Left lung (tissue), 14 donors: Measurements from ENCODE around the gene SERPIND1. TPM values are rescaled to one million over a fixed set of nuclear protein-coding genes. Genes with fewer than 3 reads are reported as not detected.

ENCODE experiments used
- ATAC-seq: fragments of 200-7000 bp; cut with Tn5 transposase; one replicate; pipeline ENCODE4 v1.9.1; 2020; ENCODE audit warnings: moderate library complexity
- DNase-seq, 4 donors: peaks; one replicate each; pipeline ENCODE4 v3.0.0-alpha.2; 2013 to 2020
- H3K27ac ChIP-seq, 2 donors: fragments of 200-600 bp; sonication (generic) in 1 of 2; one replicate each; pipeline versions ENCODE4 v1.5.0 to v1.8.0; 2020 to 2021
- H3K27me3 ChIP-seq, 2 donors: fragments of 200-600 bp; sonication (generic) in 1 of 2; one replicate each; pipeline versions ENCODE4 v1.5.0 to v1.8.0; 2020 to 2021
- H3K36me3 ChIP-seq, 2 donors: fragments of 200-600 bp; sonication (generic) in 1 of 2; one replicate each; pipeline versions ENCODE4 v1.5.0 to v1.8.0; 2020 to 2021
- H3K4me1 ChIP-seq, 2 donors: fragments of 200-600 bp; one replicate each; pipeline ENCODE4 v1.8.0; 2021
- H3K4me3 ChIP-seq, 2 donors: fragments of 200-600 bp; sonication (generic) in 1 of 2; one replicate each; pipeline versions ENCODE4 v1.5.0 to v1.8.0; 2020 to 2021; ENCODE audit warnings: mild to moderate bottlenecking in 1 of 2
- H3K9me3 ChIP-seq, 2 donors: fragments of 200-600 bp; sonication (generic) in 1 of 2; one replicate each; pipeline versions ENCODE4 v1.5.0 to v1.8.0; 2020 to 2021
- intact Hi-C, 2 donors: fragments of 100-400 bp; cut with DNase I; formaldehyde crosslinking; loops; one replicate each; pipeline versions ENCODE4 v1.11.2 to v1.14.2; 2022
- long read RNA-seq, 12 donors: library from polyadenylated mRNA in 2 of 12; unstranded in 2 of 12; transcript quantifications; one replicate each; pipeline ENCODE4 v2.0.0 and lab custom pipeline, GENCODE V29; 2019 to 2026
- polyA plus RNA-seq, 6 donors: library from polyadenylated mRNA; unstranded; fragments of 120-200 nt; gene quantifications; one replicate each; pipeline ENCODE4 v1.2.1, GENCODE V29; 2013; ENCODE audit not compliant: insufficient read length in 6 of 6
- total RNA-seq, 2 donors: library from RNA; stranded (reverse); fragmentation: NEBNext Ultra II Directional; extraction: Animal tissue kit (Norgen Biotek cat#: 25700); gene quantifications; one replicate each; pipeline ENCODE4 v1.2.1, GENCODE V29; 2021
- TF ChIP-seq, protein P1 (sequence below), 2 donors: fragments of 200-600 bp; sonication (generic) in 1 of 2; IDR thresholded peaks; one replicate each; pipeline versions ENCODE4 v1.5.0 to v1.8.0; 2021; ENCODE audit warnings: antibody characterized with exemption in 2 of 2
- donor health status: DM: no; HTN: yes; CAD: no.
- donor health status: DM: no; HTN: no; CAD: no.

SERPIND1 gene, protein sequence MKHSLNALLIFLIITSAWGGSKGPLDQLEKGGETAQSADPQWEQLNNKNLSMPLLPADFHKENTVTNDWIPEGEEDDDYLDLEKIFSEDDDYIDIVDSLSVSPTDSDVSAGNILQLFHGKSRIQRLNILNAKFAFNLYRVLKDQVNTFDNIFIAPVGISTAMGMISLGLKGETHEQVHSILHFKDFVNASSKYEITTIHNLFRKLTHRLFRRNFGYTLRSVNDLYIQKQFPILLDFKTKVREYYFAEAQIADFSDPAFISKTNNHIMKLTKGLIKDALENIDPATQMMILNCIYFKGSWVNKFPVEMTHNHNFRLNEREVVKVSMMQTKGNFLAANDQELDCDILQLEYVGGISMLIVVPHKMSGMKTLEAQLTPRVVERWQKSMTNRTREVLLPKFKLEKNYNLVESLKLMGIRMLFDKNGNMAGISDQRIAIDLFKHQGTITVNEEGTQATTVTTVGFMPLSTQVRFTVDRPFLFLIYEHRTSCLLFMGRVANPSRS
- 1 to 10 TPM in 1 of 2 donors, under 1 TPM in 1; 0.50 to 3.5 TPM for total RNA-seq
- polyA plus RNA-seq = under 1 TPM in 5 of 6 donors, not detected in 1; 0.13 to 0.49 (median 0.37) TPM
- long read RNA-seq, donor 1 = 0 reads
- long read RNA-seq, donor 2 = 0 reads
- long read RNA-seq, donor 3 = 0 reads
- long read RNA-seq, donor 4, partial matches to known transcripts = 0 of 4 reads
- long read RNA-seq, donor 4, other reads (novel, unspliced or antisense) = 0 of 4 reads
- long read RNA-seq, donor 5 = 0 reads
- long read RNA-seq, donor 6 = 0 reads
- long read RNA-seq, donor 7 = 0 reads
- long read RNA-seq, donor 8 = 0 reads
- long read RNA-seq, donor 9 = 0 reads
- long read RNA-seq, donor 10, partial matches to known transcripts = 0 of 2 reads
- long read RNA-seq, donor 10, other reads (novel, unspliced or antisense) = 0 of 2 reads
- long read RNA-seq, donor 11, transcript SERPIND1-202 (4 exons, 1,798 nt) = major isoform, 5 of 7 reads
- long read RNA-seq, donor 11, partial matches to known transcripts = 0 of 7 reads
- long read RNA-seq, donor 11, other reads (novel, unspliced or antisense) = 0 of 7 reads
- long read RNA-seq, donor 12 = 0 reads

- Histone ChIP-seq H3K4me3 (no peak within 1 kb of the TSS), H3K4me1 (peaks cover 7 to 11% of the 10 kb centered on the region in 2 donors), H3K9me3 (no peaks in the 10 kb centered on the region), H3K27me3 (no peaks in the 10 kb centered on the region), H3K36me3 (peaks cover 0 to 12% of the 10 kb centered on the region in 2 donors), H3K27ac (no peak within 1 kb of the TSS)
- no peak for ATAC-seq
- intact Hi-C loops = no loop called here
- no peak for DNase-seq
- TF ChIP-seq, protein P1, sequence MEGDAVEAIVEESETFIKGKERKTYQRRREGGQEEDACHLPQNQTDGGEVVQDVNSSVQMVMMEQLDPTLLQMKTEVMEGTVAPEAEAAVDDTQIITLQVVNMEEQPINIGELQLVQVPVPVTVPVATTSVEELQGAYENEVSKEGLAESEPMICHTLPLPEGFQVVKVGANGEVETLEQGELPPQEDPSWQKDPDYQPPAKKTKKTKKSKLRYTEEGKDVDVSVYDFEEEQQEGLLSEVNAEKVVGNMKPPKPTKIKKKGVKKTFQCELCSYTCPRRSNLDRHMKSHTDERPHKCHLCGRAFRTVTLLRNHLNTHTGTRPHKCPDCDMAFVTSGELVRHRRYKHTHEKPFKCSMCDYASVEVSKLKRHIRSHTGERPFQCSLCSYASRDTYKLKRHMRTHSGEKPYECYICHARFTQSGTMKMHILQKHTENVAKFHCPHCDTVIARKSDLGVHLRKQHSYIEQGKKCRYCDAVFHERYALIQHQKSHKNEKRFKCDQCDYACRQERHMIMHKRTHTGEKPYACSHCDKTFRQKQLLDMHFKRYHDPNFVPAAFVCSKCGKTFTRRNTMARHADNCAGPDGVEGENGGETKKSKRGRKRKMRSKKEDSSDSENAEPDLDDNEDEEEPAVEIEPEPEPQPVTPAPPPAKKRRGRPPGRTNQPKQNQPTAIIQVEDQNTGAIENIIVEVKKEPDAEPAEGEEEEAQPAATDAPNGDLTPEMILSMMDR (IDR thresholded peaks at IDR 0.05) = no peak
Measured at GRCh38 chr22:20773793-20774212, at the start of gene SERPIND1. Gene SERPIND1, plus strand, starts transcription at chr22:20774113. Its CDS starts 5,200 bp downstream, at chr22:20779313.

DNA sequence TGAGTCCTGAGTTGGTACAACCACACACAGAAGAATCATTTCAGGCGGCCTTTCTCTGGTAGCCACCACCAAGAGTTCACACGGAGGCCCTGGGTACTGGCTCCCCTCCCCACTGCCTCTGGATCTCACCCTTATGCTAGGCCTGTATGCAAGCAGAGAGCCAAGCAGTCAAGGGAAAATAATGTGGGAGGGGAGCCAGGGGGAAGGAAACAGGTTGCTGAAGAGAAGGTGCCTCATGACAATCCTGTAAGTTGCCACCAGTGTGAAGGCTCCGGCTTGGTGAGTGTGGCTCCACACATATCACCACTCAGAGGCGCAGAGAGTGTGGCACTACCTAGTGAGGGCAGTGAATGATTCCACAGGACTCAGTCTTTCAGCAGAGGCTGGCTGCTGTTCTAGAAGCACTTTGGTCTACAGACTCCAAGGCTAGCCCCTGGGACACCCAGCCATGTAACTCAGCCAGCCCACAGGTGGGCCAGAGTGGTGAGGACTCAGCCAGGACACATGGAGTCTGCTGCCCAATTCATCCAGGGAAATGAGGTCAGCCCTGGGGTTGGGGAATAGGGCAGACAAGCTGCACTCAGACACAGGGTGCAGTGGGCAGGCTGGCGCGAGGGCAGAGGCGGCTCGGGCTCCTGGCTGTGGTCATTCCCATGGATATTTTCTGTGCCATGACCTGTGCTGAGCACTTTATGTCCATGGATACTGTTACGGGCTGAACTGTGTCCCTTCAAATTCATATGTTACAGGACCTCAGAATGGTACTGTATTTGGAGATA is 49.0 kb upstream of the SERPIND1 start:
- intact Hi-C loops = loop anchor here in 1 of 2 donors (10.0 kb wide), 1 partner anchor 60 kb away; no protein-coding TSS in a partner anchor
- Histone ChIP-seq H3K27ac (no peak overlapping the region), H3K36me3 (peaks cover 0 to 76% of the 10 kb centered on the region in 2 donors), H3K9me3 (no peaks in the 10 kb centered on the region), H3K4me1 (no peaks in the 10 kb centered on the region), H3K4me3 (no peak overlapping the region), H3K27me3 (no peaks in the 10 kb centered on the region)
- no peak for ATAC-seq
- peak in 1 of 4 donors; percentile 35 for DNase-seq
- TF ChIP-seq, protein P1 (IDR thresholded peaks at IDR 0.05) = no peak

- Histone ChIP-seq H3K9me3 (no peaks in the 10 kb centered on the region), H3K4me3 (no peak overlapping the region), H3K27ac (no peak overlapping the region), H3K4me1 (no peaks in the 10 kb centered on the region), H3K36me3 (peaks cover 0 to 84% of the 10 kb centered on the region in 2 donors), H3K27me3 (no peaks in the 10 kb centered on the region)
- DNase-seq (no peak), ATAC-seq (no peak)
- intact Hi-C loops = loop anchor here in 1 of 2 donors (10.0 kb wide), 1 partner anchor 59 kb away; no protein-coding TSS in a partner anchor
- TF ChIP-seq, protein P1 (IDR thresholded peaks at IDR 0.05) = no peak
Measured at GRCh38 chr22:20725987-20726558, 47.8 kb upstream of the SERPIND1 start.

GRCh38 chr22:20727118-20728015 is 46.5 kb upstream of the SERPIND1 start:
- Histone ChIP-seq H3K4me3 (no peak overlapping the region), H3K4me1 (no peaks in the 10 kb centered on the region), H3K27ac (no peak overlapping the region), H3K36me3 (peaks cover 0 to 78% of the 10 kb centered on the region in 2 donors), H3K9me3 (no peaks in the 10 kb centered on the region), H3K27me3 (no peaks in the 10 kb centered on the region)
- TF ChIP-seq, protein P1 (IDR thresholded peaks at IDR 0.05) = no peak
- ATAC-seq = no peak
- peak in 1 of 4 donors; percentile 69 for DNase-seq
- intact Hi-C loops = loop anchor here in 1 of 2 donors (10.0 kb wide), 1 partner anchor 57 kb away; no protein-coding TSS in a partner anchor
